Measurements from ENCODE around the gene RIN3.

DNA sequence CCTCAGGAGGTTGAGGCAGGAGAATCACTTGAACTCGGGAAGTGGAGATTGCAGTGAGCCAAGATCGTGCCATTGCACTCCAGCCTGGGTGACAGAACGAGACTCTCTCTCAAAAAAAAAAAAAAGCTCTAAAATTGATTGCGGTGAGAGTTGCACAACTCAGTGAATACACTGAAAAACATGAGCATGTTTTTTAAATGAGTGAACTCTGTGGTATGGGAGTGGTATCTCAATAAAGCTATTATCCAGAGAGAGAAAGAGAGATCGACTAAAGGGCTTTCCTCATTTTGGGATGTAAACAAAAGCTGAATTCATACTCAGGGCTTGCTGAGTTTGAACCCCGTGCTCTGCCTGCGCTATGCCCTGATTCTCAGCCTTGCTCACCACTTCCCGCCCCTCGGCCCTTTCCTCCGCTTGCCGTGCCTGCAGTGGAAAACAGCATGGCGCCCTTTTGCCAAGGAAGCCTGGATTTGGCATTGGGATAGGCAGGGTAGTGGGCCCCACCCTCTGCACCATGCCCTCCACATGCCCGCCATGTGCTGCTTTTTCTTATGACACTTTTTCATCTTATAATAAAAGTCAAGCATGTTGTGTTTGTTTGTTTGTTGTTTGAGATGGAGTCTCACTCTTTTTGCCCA is 132.4 kb downstream of the RIN3 start:
- TF ChIP-seq, protein P1, sequence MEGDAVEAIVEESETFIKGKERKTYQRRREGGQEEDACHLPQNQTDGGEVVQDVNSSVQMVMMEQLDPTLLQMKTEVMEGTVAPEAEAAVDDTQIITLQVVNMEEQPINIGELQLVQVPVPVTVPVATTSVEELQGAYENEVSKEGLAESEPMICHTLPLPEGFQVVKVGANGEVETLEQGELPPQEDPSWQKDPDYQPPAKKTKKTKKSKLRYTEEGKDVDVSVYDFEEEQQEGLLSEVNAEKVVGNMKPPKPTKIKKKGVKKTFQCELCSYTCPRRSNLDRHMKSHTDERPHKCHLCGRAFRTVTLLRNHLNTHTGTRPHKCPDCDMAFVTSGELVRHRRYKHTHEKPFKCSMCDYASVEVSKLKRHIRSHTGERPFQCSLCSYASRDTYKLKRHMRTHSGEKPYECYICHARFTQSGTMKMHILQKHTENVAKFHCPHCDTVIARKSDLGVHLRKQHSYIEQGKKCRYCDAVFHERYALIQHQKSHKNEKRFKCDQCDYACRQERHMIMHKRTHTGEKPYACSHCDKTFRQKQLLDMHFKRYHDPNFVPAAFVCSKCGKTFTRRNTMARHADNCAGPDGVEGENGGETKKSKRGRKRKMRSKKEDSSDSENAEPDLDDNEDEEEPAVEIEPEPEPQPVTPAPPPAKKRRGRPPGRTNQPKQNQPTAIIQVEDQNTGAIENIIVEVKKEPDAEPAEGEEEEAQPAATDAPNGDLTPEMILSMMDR (IDR thresholded peaks at IDR 0.05) = no peak
- TF ChIP-seq POLR2A (IDR thresholded peaks at IDR 0.05) = no peak

Data from adrenal gland (tissue), 5 donors.